Neuronal stem cell (in vitro differentiated cells): ENCODE results near the gene PIGZ.

Source experiments
- DNase-seq: peaks from one replicate; pipeline ENCODE4 v3.0.0-alpha.2; 2013; ENCODE audit warnings: low spot score
- H2AFZ ChIP-seq: one replicate; pipeline ENCODE4 v1.6.1; 2013; ENCODE audit warnings: mild to moderate bottlenecking, low read length, inconsistent platforms
- H2AK5ac ChIP-seq: 2 replicates; pipeline ENCODE4 v1.6.1; 2013; ENCODE audit warnings: low read depth, mild to moderate bottlenecking, inconsistent platforms, low read length, moderate library complexity, mixed read lengths
- H2BK120ac ChIP-seq: 2 replicates; pipeline ENCODE4 v1.6.1; 2013; ENCODE audit warnings: low read depth, mild to moderate bottlenecking, inconsistent platforms, low read length, moderate library complexity, mixed read lengths
- H2BK12ac ChIP-seq: one replicate; pipeline ENCODE4 v1.6.1; 2013; ENCODE audit warnings: low read length, inconsistent platforms
- H2BK15ac ChIP-seq: 2 replicates; pipeline ENCODE4 v1.6.1; 2013; ENCODE audit warnings: mild to moderate bottlenecking, low read length, inconsistent platforms, mixed read lengths
- H2BK5ac ChIP-seq: one replicate; pipeline ENCODE4 v1.6.1; 2013; ENCODE audit warnings: inconsistent platforms, mild to moderate bottlenecking, low read length, moderate library complexity
- H3K14ac ChIP-seq: one replicate; pipeline ENCODE4 v1.6.1; 2013; ENCODE audit warnings: low read length, inconsistent platforms
- H3K18ac ChIP-seq: 2 replicates; pipeline ENCODE4 v1.6.1; 2013; ENCODE audit warnings: low read length, inconsistent platforms
- H3K23ac ChIP-seq: 2 replicates; pipeline ENCODE4 v1.6.1; 2013; ENCODE audit warnings: low read depth, mild to moderate bottlenecking, mixed read lengths, low read length, inconsistent platforms; ENCODE audit not compliant: poor library complexity
- H3K27ac ChIP-seq: replicated peaks from 3 replicates; pipeline ENCODE4 v1.5.1; 2013; ENCODE audit warnings: low read length, inconsistent platforms
- H3K27me3 ChIP-seq, 3 experiments: 2 replicates each; pipeline ENCODE4 v1.6.1; 2013; ENCODE audit warnings: low read length in 3 of 3, mild to moderate bottlenecking in 2 of 3, inconsistent platforms in 1 of 3, low read depth in 1 of 3, mixed read lengths in 1 of 3, moderate library complexity in 1 of 3; ENCODE audit not compliant: control insufficient read depth in 3 of 3, insufficient read depth in 3 of 3
- H3K36me3 ChIP-seq, 2 donors: replicated peaks in 1 of 2; 2 replicates each; pipeline ENCODE4 v1.6.1; 2013; ENCODE audit warnings: low read length in 2 of 2; ENCODE audit not compliant: control insufficient read depth in 2 of 2, insufficient read depth in 2 of 2
- H3K4ac ChIP-seq: 2 replicates; pipeline ENCODE4 v1.6.1; 2013; ENCODE audit warnings: inconsistent platforms, mild to moderate bottlenecking, low read length, moderate library complexity
- H3K4me1 ChIP-seq, 2 donors: 1 replicate in 1 of 2; 2 replicates in 1 of 2; pipeline ENCODE4 v1.6.1; 2013; ENCODE audit warnings: low read length in 2 of 2, low read depth in 1 of 2; ENCODE audit not compliant: control insufficient read depth in 2 of 2, insufficient read depth in 1 of 2
- H3K4me2 ChIP-seq: one replicate; pipeline ENCODE4 v1.6.1; 2013; ENCODE audit warnings: mild to moderate bottlenecking, low read length, inconsistent platforms; ENCODE audit not compliant: insufficient read depth, poor library complexity, severe bottlenecking
- H3K4me3 ChIP-seq, 2 donors: 2 replicates each; pipeline ENCODE4 v1.5.1; 2013; ENCODE audit warnings: low read length in 2 of 2, mild to moderate bottlenecking in 2 of 2, inconsistent platforms in 1 of 2, moderate library complexity in 1 of 2
- H3K79me1 ChIP-seq: one replicate; pipeline ENCODE4 v1.6.1; 2013; ENCODE audit warnings: low read depth, mild to moderate bottlenecking, inconsistent platforms, low read length, moderate library complexity
- H3K9ac ChIP-seq: one replicate; pipeline ENCODE4 v1.6.1; 2013; ENCODE audit warnings: mild to moderate bottlenecking, low read depth, low read length, inconsistent platforms; ENCODE audit not compliant: poor library complexity
- H3K9me3 ChIP-seq, 2 donors: replicated peaks in 1 of 2; 2 replicates each; pipeline versions ENCODE3 to v1.6.1; 2013; ENCODE audit warnings: low read length in 2 of 2, mild to moderate bottlenecking in 2 of 2, inconsistent platforms in 1 of 2, low read depth in 1 of 2, mixed read lengths in 1 of 2, moderate library complexity in 1 of 2; ENCODE audit not compliant: control insufficient read depth in 2 of 2, insufficient read depth in 1 of 2
- H4K8ac ChIP-seq: one replicate; pipeline ENCODE4 v1.6.1; 2013; ENCODE audit warnings: low read depth, mild to moderate bottlenecking, inconsistent platforms, low read length, moderate library complexity
- H4K91ac ChIP-seq: one replicate; pipeline ENCODE4 v1.6.1; 2013; ENCODE audit warnings: low read length, low read depth, mild to moderate bottlenecking, inconsistent platforms; ENCODE audit not compliant: poor library complexity
- WGBS, 2 donors: extraction: QIAGEN DNeasy Blood & Tissue Kit; methylation state at CpG; one replicate each; pipeline ENCODE4 v1.1.7; 2013; ENCODE audit warnings: missing lambda C conversion rate in 2 of 2, mixed read lengths in 1 of 2; ENCODE audit not compliant: insufficient read length in 2 of 2, insufficient replicate concordance in 1 of 2; ENCODE audit errors: extremely low coverage in 2 of 2; 5-methylcytosine and 5-hydroxymethylcytosine counted together

The PIGZ gene

DNA sequence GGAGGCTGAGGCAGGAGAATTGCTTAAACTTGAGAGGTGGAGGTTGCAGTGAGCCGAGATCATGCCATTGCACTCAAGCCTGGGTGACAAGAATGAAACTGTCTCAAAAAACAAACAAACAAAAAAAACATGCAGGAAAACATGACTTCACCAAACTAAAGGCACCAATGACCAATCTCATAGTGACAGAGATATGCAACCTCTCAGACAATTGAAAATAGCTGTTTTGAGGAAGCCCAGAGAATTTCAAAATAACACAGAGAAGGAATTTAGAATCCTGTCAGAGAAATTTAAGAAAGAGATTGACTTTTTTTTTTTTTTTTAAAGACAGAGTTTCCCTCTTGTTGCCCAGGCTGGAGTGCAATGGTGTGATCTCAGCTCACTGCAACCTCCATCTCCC is 52.4 kb downstream of the PIGZ start:
- Histone ChIP-seq H4K91ac (no peak overlapping the region), H3K23ac (no peak overlapping the region), H3K4ac (no peak overlapping the region), H3K4me1 (no peaks in the 10 kb centered on the region), H3K79me1 (no peaks in the 10 kb centered on the region), H3K4me3 (no peak overlapping the region), H3K27ac (no peak overlapping the region), H3K36me3 (peaks cover 10 to 45% of the 10 kb centered on the region in 2 donors), H3K18ac (no peak overlapping the region), H2BK5ac (no peak overlapping the region), H3K9me3 (no peaks in the 10 kb centered on the region), H3K4me2 (no peak overlapping the region), H2AFZ (no peak overlapping the region), H4K8ac (no peak overlapping the region), H3K14ac (no peak overlapping the region), H2BK12ac (no peak overlapping the region), H2BK15ac (no peak overlapping the region), H2AK5ac (no peak overlapping the region), H3K9ac (no peak overlapping the region), H2BK120ac (no peak overlapping the region), H3K27me3 (no peaks in the 10 kb centered on the region)
- DNase-seq: no peak
- WGBS, 2 donors: no CpG with 5 or more reads among the region's 1 CpG

GRCh38 chr3:196915375-196915774 is 53.3 kb downstream of the PIGZ start:
- no peak overlapping the region for H2BK120ac ChIP-seq
- H4K91ac ChIP-seq: no peak overlapping the region
- H3K14ac ChIP-seq: no peak overlapping the region
- H3K4me3 ChIP-seq: no peak overlapping the region
- H3K4me2 ChIP-seq: no peak overlapping the region
- H3K18ac ChIP-seq: no peak overlapping the region
- H3K23ac ChIP-seq: no peak overlapping the region
- H3K4ac ChIP-seq: no peak overlapping the region
- H2AK5ac ChIP-seq: no peak overlapping the region
- H2BK5ac ChIP-seq: no peak overlapping the region
- no peak overlapping the region for H2AFZ ChIP-seq
- H3K27me3 ChIP-seq: no peaks in the 10 kb centered on the region
- no peaks in the 10 kb centered on the region for H3K79me1 ChIP-seq
- WGBS, 2 donors: no CpG with 5 or more reads among the region's 3 CpGs
- H3K27ac ChIP-seq: no peak overlapping the region
- H3K9ac ChIP-seq: no peak overlapping the region
- no peaks in the 10 kb centered on the region for H3K4me1 ChIP-seq
- no peak overlapping the region for H2BK15ac ChIP-seq
- H2BK12ac ChIP-seq: no peak overlapping the region
- H4K8ac ChIP-seq: no peak overlapping the region
- DNase-seq: no peak
- no peaks in the 10 kb centered on the region for H3K9me3 ChIP-seq
- H3K36me3 ChIP-seq: peaks cover 10 to 39% of the 10 kb centered on the region in 2 donors

DNA sequence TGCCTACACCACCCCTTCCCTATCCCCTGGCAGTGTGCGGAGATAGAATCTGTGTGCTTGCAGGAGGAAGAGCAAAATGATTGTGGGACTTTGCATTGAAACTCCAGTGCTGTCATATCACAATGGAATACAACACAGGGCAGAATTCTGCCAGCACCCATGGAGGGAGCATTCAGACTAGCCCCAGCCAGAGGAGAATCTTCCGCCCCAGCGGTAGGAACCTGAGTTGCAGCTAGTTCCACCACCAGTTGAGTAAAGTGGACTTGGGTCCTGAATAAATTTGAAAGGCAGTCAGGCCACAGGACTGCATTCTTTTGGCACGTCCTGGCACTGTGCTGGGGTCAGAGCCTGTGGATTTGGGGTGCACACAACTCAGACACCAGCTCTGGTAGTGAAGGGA is 53.8 kb downstream of the PIGZ start:
- no peak for DNase-seq
- Histone ChIP-seq H4K91ac (no peak overlapping the region), H2BK5ac (no peak overlapping the region), H3K36me3 (peaks cover 10 to 39% of the 10 kb centered on the region in 2 donors), H3K14ac (no peak overlapping the region), H3K9me3 (no peaks in the 10 kb centered on the region), H2AFZ (no peak overlapping the region), H3K4me1 (no peaks in the 10 kb centered on the region), H2AK5ac (no peak overlapping the region), H3K27ac (no peak overlapping the region), H3K4me3 (no peak overlapping the region), H3K23ac (no peak overlapping the region), H4K8ac (peak overlapping the region; percentile 50), H3K79me1 (no peaks in the 10 kb centered on the region), H3K27me3 (no peaks in the 10 kb centered on the region), H3K4ac (no peak overlapping the region), H3K9ac (peak overlapping the region; percentile 9), H3K4me2 (no peak overlapping the region), H2BK12ac (no peak overlapping the region), H2BK120ac (no peak overlapping the region), H2BK15ac (no peak overlapping the region), H3K18ac (no peak overlapping the region)
- WGBS, 2 donors: no CpG with 5 or more reads among the region's 4 CpGs

- Histone ChIP-seq H3K9ac (no peak overlapping the region), H3K36me3 (peaks cover 13 to 90% of the 10 kb centered on the region in 2 donors), H3K18ac (no peak overlapping the region), H3K23ac (no peak overlapping the region), H3K4ac (no peak overlapping the region), H3K4me2 (no peak overlapping the region), H3K9me3 (no peaks in the 10 kb centered on the region), H2AFZ (no peak overlapping the region), H3K79me1 (no peaks in the 10 kb centered on the region), H3K4me3 (no peak overlapping the region), H2BK15ac (no peak overlapping the region), H3K27me3 (no peaks in the 10 kb centered on the region), H2BK12ac (no peak overlapping the region), H3K4me1 (no peaks in the 10 kb centered on the region), H4K8ac (no peak overlapping the region), H3K14ac (no peak overlapping the region), H2BK120ac (no peak overlapping the region), H2AK5ac (no peak overlapping the region), H2BK5ac (no peak overlapping the region), H3K27ac (no peak overlapping the region), H4K91ac (no peak overlapping the region)
- no peak for DNase-seq
- no CpG with 5 or more reads among the region's 2 CpGs for WGBS, 2 donors
Measured at GRCh38 chr3:196903740-196904139, 64.9 kb downstream of the PIGZ start.
